HG02970 (cell line): Measurements from ENCODE around the gene RPL10A.

Experiments
- ATAC-seq: cut with Tn5 transposase; IDR thresholded peaks from one replicate; pipeline ENCODE4 v1.9.1; 2021; ENCODE audit warnings: mild to moderate bottlenecking, moderate library complexity, moderate number of reproducible peaks; ENCODE audit not compliant: unreplicated experiment, low FRiP score

RPL10A gene

DNA sequence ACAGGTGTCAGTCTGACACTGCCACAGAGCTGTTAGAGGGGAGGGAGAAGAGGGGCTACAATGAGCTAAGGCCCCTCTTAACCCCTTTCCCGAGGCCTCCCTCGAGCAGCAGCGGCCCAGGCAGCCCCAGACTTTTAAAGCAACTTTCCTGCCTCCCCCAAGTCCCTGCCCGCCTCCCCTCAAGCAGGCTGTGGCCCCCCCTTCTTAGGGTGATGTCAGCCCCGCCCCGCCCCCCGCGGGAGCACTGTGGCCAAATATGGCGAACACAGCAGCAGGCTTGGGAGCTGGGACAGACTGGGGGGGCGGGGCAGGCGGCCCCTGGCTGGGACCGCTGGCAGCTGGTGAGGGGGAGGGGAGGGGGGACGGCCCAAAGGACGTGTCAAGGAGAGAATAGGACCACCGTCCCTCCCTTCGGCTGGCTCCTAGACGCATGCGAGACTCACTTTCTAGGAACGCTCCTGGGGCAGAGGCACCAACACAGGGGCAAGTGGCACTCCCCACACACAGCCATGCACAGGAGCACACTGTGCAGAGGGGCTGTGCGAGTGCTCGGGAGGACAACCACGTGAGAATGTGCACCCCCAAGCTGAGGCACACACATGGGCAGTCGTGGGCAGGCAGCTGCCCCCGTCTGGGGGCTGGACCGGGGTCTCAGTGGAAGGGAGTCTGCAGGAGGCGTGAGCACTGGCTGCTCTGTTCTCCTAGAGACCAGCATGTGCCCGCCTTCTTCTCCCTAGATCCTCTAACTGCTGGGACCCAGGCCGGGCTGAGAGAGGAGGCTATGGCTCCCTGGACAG is 22.0 kb downstream of the RPL10A start:
- no peak for ATAC-seq

DNA sequence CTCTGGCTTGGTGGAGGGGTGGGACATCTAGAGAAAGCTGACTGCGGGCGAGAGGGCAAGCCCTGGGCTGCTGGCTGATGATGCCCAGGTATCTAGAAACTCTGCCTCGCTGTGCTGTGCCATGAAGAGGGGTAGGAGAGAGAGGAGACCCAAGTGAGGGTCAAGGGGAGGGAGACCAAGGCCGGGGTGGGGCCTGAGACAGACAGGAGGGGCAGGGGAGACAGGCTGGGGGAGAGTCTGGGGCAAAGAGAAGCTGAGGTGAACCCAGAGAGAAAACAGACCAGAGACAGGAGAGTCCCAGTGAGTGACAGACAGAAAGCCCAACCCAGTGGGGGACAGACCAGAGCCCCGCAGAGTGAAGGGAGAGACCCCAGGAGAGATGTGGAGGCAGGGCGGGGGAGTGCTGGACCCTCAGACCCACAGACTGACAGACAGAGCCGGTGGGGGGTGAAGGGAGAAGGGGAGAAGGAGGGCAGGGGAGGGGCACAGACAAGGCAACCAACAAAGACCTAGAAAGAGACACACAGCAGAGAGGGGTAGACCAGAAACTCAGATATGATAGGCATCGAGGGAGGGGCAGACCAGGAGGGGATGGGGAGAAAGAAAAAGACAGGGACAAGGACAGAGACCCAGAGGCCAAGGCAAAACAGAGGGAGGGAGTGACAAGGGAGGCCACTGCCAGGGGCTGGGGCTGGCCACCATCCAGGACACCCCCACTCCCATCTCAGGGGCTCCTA is 22.8 kb downstream of the RPL10A start:
- no peak for ATAC-seq

DNA sequence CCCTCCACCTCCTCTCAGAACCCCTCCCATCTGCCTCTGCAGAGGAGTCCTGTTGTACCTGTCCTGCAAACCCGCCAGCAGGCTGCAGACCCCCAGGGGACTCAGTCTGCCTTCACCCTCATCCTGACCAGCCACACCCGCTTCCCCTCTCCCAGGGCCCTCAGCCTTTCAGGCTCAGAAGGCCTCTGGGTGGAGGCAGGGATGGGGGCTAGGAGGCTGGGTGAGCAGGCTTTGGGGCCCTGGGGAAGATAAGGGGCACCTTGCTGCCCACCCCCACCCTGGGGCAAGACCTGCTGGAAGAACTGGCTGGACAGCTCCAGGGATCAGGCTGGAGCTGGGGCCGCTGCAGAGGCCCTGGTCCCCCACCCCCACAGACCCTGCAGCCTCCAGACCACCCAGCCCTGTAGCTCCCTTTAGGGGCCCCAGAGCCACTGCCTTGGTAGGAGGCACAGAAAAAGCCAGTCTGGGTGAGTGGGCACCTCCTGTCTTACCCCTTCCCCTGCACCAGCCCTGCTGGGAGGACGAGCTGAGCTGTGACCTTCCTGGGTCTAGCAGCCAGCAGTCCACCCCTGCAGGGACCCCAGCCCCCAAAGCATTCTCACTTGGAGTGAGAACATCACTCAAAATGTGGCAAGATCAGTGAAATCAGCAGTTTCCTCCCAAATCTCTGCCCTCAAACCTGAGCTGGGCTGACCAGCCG is 23.5 kb downstream of the RPL10A start:
- no peak for ATAC-seq

DNA sequence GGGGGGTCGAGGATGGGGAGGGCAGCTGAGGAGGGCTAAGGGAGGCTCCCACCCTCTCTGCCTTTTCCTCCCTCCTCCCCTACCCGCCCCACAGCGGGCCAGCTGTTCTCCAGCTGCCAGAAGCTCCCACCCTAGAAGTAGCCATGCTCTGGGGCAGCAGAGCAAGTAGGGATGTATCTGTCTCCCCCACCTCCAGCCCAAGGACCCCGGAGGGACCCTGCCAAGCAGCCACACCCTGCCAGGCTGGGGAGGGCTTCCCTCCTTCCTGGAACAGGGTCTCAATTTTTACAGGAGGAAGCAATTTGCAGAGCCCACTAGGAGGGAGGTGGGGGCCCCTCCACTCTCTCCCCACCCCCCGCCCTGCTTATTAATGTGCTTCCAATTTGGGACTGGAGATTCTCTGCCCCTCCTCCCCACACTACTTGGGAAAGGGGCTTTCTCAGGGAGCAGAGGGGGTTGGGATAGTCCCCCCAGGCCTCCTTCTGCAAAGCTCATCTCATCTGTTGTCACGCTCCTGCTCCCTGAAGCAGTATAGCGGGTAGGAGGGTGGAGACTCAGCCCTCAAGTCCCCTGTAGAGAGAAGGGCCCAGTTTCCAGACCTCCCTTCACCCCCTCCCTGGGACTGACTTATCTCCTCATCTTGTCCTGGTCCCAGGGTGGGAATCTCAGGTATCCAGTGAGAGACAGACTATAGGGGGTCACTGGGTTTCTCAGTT is 24.2 kb downstream of the RPL10A start:
- no peak for ATAC-seq

DNA sequence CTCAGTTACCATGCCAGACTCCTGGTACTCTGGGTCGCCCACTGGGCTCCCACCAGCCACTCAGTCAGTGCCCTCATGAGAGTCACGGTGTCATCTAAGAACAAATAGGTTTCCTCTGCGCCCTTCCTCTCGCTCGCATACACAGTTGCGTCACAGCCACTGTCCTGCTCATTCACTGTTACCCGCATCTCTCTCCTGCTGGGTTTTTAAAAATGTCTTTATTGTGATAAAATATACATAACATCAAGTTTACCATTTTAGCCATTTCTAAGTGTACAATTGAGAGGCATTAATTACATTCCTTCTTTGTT is 24.7 kb downstream of the RPL10A start:
- no peak for ATAC-seq

DNA sequence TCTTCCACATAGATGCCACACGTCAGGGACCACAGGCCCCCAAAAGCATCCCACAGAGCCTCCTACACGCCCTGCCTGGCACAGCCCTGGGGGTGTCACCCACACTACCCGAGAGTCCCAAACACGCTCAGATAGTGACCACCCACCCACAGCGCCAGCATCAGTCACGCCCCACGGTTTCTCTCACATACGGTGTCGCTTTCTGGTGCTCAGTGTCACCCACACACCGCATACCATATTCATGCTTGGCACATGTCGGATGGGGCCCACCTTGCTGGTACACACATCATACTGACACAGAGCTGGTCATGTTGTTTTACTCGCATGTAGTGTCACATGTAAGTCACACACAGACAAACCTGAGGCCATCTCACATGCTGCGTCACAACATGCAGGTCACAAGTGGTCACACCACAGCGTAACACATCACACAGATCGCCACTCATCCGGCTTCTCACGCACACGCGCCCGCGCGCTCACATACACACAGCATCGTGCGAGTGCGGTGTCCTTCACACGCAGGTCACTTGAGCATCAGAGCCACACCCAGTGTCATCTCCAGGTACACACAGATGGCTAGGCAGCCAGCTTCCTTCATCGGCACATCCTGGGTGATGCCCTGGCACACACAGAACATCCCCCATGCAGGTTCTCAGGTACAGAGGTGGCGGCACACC is 25.2 kb downstream of the RPL10A start:
- ATAC-seq = no peak

DNA sequence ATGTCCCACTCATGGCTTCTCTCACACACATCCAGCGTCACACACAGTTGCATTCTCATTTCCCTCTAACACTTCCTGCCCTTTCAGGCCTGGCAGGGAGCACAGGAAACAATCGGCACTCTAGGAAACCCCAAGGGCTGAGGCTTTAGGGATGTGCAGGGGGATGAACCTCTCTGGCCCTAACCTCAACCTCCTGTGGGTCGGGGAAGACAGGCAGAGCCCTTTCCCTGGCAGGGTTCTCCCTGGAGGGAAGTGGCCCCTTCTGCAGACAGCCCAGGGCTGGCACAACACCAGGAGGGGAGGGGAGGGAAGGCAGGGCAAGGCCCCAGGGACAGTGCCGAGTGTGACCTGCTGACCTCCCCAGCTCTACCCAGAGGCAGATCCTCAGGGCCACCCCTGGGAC is 26.0 kb downstream of the RPL10A start:
- no peak for ATAC-seq

DNA sequence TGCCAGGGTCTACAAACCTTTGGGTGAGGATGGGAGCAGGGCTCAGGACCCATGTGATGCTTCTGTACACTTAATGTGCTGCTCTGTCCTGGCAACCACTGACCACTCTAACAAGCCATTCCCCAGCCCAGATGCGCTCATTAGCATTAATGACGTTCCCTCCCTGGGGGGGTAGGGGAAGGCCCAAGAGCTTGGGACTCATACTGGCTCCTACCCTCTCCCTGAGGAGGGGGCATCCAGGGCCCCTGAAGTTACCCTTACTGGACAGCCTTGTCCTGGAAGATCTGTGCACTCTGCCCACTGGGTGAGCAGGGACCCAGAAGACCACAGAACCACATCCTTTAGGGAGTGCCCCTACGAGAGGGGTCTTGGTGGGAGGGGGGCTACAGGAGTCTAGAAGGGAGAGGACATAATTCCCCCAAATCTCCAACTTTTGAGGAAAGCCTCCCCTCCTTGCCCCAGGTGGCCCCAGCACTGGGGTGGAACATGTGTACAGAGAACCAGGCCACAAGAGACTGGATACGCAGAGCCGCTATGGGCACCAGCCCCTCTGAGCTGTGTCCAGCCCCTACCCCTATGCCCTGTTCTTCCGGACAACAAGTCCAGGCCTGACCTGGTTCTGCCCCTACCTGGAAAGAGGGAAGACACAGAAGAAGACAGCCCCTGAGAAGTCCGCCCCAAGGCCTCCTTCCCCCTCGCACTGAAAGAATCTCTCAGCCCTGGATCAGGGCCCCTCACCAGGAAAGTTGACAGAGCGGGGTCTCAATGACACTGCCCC is 27.2 kb downstream of the RPL10A start:
- no peak for ATAC-seq

DNA sequence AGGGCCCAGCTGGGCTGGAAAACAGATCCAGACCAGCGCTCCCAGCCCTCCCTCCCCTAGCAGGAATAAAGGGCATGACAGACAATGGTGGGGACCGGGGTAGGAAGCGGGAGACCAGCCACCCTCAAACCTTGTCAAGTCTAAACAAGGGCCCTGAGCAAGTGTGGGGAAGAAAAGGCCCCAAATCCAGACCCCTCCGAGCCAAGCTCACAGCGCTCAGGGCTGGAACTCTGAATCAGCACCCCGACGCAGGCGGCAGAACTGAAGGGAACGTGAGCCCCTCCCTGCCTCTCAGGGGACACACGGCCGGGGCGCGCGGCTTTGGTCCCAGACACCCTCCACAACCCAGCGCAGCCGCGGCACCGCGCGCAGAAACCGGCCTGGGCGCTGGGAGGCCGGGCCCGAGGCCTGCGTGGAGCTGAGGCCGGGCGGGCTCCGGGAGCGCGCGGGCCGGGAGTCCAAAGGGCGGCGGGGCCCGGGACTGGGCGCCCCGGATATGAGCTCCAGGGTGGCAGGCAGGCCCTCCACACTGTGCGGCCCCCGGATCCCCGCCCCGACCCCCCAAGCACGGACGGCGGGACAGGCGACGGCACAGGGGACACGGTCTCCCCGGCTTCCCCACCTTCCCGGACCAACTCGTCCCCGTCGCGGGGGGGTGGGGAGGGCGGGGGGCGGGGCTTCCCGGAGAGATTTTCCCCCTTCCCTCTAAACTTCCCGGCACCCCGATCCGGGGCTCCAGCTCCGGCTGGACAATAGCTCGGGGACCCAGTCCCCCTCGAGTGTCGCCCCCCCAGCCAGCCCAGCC is 28.0 kb downstream of the RPL10A start:
- ATAC-seq = no peak

DNA sequence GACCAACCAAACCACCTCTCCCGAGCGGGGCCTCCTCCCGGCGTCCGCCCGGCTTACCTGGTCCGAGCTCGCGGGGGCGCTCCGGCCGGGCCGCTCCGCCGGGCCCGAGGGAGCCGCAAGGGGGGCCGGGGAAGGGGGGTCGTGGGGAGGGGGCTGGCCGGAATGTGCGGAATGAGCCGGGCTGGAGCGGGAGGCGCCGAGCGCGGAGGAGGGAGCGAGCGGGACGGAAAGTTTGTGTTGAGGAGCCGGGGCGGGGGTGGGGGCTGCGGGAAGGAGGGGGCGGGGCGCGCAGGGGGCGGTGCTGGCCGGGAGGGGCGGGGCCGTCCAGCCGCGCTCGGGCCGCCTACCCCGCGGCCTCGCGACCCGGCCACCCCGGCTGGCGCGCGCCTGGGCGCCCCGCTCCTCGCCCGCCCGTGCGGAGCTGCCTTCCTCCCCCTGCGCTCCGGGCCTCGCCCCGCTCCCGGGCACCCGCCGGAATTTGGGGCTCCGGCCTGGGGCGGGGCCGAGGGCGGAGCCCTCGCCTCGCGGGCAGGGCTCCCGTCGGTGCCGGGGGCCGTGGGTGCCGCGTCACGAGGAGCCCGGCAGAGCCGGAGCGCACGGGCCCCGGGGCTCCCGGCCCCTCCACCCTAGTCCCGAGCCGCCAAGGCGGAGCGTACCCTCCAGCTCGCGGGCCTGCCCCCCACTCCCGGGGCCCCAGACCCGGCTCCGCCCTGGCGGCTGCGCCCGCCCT is 28.8 kb downstream of the RPL10A start, which contains the start of gene TEAD3:
TEAD3 (minus strand) TSS at position 239 of the 730 bp plus-strand sequence.
- ATAC-seq = no peak

DNA sequence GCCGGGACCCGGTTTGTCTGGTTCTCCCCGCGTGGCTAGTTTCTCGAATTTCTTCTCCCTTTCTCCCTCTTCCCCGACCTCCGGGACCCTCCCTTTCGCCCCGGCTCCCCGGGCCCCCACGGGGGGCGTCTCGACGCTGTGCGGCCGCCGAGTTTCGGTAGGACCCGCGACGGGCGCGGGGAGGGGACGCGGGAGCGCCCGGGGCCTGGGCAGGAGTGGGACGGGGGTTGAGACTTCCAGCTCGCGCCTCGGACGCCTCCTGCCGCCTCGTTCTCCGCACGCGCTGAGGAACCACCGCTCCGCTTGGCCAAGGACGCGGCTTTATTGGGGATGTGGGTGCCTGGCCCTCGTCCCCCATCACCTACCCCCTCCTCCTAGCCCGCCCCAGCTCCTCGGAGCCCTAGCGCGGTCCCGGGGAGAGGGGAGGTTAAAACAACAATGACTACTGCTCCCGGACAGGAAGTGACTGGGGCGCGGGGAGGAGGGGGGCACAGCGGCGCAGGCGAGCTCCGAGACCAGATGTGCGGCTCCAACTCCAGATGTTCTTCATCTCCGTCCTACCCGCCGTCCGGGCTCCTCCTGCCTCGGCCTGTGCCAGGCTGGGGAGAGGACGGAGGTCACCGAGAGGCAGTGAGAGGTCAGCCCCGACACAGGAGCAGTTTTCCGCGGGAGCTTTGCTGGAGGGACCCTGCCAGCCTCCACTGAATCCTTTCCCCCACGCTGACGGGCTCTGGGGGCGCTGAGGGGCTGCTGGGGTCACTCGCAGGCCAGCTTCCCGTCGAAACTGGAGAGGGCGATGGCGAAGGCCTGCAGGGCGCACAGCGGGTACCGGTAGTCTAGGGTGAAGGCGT is 29.6 kb downstream of the RPL10A start:
- ATAC-seq = no peak

DNA sequence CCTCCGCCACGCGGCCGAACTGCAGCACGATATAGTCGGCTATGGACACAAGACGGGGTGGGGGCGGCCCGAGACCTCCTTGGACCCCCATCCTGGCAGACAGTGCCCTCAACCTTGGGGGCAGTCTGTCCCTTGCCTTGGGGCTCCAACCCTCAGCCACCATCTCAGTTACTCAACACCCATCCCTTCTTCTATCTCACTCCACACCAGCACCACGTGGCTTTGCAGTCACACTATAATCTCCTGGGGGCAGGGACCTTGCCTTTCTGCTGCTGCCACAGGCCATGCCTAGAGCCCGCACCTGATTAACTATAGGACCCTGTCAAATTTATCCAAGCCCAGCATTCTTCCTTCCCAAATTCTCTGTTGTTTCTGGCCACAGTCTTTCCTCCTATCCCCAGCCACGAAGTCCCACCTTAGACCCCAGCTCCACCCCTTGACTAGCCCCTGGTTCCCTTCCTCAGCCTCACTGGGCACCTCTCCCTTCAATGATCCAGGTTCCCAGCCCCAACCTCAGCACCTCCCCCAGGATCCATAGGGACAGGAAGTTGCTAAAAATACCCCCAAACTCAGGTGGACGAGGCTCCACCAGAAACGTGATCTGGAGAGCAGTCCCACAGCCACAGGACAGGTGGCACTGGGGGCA is 30.3 kb downstream of the RPL10A start:
- ATAC-seq = no peak

DNA sequence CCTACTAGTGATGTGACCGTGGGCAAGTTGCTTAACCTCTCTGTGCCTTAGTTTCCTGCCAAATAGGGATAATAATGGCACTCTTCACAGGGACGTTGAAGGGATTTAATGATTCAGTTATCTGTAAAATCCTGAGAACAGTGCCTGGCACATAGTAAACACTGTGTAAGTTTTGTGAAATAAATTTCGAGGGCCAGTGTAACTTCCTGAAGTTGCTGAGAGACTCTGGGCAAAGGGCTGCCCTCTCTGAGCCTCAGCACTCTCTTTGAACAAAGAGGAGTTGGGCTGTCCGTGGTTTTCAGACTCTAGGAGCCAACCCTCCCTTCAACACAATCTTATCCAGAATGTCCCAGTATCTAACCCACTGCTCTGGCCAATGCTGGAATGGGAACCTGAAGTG is 31.2 kb downstream of the RPL10A start:
- no peak for ATAC-seq

DNA sequence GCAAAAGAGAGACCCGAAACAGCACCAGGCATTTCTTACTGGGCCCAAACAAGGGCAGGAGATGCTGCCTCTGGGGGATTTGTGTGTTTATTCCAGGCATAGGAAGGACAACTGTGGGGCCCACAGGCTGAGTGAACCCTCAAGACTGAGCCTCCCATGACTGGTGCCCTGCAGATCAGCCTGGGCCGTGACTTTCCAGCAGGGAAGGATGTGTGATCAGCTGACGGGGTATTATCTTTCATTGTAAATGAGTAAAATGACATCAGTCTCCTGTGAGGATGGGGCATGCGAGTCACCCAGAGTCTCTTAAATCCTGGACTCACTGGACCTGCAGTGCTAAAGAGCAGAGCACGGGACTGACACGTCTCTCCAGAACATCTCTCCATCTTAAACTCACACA is 32.6 kb downstream of the RPL10A start:
- no peak for ATAC-seq

DNA sequence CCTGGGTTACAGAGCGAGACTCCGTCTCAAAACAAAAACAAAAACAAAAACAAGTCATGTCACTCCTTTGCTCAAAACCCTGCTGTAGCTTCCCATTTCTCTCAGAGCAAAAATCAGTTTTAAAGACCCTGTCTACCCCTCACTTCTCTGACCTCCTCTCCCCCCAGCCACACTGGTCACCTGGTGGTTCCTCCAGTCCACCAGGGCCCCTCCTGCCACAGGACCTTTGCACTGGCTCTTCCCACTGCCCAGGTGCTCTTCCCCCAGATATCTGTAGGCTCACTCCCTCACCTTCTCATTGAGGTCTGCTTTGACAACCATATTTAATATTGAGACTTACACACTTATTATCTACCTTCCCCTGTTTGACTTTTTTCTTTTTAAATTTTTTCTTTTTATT is 33.6 kb downstream of the RPL10A start:
- no peak for ATAC-seq

DNA sequence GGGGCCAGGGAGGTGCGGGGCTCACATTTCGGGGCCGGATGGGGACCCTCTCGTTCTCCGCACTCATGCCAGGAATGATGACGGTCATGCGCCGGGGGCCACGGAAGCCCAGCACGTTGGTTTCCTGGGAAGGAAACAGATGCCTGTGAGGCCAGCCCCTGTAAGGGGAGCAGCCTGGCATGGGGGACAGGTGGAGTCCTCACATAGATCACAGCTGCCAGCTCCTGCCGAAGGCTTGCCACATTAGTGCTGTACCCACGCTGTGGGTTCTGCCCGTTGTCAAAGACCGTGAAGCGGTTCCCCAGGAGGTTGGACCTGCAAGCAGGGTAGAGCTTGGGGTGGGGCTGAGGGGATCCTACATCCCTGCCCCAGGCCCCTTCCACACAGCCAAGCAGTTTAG is 35.3 kb downstream of the RPL10A start:
- ATAC-seq = no peak

DNA sequence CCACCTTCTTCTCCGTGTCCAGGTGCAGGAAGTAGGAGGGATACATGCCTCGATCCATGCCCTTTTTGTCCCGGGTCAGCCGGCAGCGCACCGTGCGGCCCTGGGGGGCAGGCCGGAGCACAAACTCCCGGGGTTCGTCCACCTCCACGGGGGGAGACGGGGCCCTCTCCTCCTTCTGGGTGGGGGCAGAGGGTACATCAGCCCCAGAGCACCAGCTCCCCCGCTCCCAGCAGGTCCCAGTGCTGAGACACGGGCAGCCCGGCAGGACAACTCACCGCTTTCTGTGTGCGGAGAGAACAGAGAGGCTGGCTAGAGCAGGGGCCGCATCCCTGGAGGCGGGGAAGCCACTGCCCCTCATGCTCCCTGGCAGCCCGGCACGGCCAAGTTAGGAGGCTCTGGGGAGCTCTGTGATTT is 37.8 kb downstream of the RPL10A start:
- no peak for ATAC-seq
